ENCODE results near the gene WWOX. TPM values are rescaled to one million over a fixed set of nuclear protein-coding genes. Genes with fewer than 3 reads are reported as not detected.

Gene WWOX
- total and polyA plus RNA-seq, 2 of the 13 experiments (the other 11 are each of a cell fraction or from before 2014, with no cell fraction given) = 9.1 to 37.4 TPM

DNA sequence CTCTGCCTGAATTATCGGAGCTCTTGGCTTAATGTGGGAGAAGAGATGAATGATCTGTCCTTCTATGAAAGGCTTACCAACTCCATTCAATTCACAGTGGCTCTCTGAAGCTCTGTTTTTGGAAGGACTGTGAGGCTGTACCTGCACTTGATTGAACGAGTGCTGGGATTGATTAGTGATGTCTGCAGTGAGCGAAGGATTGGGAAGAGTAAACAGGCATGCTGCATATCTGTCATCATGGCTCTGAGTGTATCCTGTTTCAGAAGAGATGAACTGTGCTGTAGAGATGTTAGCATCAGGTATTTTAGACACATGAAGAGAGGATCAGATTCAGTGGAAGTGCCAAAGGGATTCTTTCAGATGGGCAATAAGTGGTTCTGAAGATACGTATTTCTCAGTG, 937.1 kb downstream of the WWOX start (continued):
- no peak for TF ChIP-seq CREB1 (IDR thresholded peaks at IDR 0.05)
- TF ChIP-seq CREB1 (CRISPR knock-in tag; IDR thresholded peaks at IDR 0.05) = no peak
- TF ChIP-seq GABPA (IDR thresholded peaks at IDR 0.05; ENCODE audit: low read depth, low read length) = no peak
- TF ChIP-seq GABPA (CRISPR knock-in tag; IDR thresholded peaks at IDR 0.05; ENCODE audit: low read depth) = no peak
- no peak for TF ChIP-seq ZNF333 (CRISPR knock-in tag; IDR thresholded peaks at IDR 0.05; ENCODE audit: borderline replicate concordance)
- no peak for TF ChIP-seq ZNF598 (CRISPR knock-in tag; IDR thresholded peaks at IDR 0.05; ENCODE audit: borderline replicate concordance)
- no peak for TF ChIP-seq ZNF263 (CRISPR knock-in tag; IDR thresholded peaks at IDR 0.05)
- TF ChIP-seq ZNF773 (CRISPR knock-in tag; IDR thresholded peaks at IDR 0.05; ENCODE audit: borderline replicate concordance) = no peak
- TF ChIP-seq, protein P1, sequence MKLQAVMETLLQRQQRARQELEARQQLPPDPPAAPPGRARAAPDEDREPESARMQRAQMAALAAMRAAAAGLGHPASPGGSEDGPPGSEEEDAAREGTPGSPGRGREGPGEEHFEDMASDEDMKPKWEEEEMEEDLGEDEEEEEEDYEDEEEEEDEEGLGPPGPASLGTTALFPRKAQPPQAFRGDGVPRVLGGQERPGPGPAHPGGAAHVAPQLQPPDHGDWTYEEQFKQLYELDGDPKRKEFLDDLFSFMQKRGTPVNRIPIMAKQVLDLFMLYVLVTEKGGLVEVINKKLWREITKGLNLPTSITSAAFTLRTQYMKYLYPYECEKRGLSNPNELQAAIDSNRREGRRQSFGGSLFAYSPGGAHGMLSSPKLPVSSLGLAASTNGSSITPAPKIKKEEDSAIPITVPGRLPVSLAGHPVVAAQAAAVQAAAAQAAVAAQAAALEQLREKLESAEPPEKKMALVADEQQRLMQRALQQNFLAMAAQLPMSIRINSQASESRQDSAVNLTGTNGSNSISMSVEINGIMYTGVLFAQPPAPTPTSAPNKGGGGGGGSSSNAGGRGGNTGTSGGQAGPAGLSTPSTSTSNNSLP (IDR thresholded peaks at IDR 0.05; ENCODE audit: low read depth, low read length) = no peak
- no peak for TF ChIP-seq ZNF577 (CRISPR knock-in tag; IDR thresholded peaks at IDR 0.05; ENCODE audit: borderline replicate concordance, low read depth)
- TF ChIP-seq ZNF777 (CRISPR knock-in tag; IDR thresholded peaks at IDR 0.05) = no peak
- no peak for TF ChIP-seq ZEB1 (IDR thresholded peaks at IDR 0.05; ENCODE audit: insufficient replicate concordance, low read depth)
- TF ChIP-seq GLI4 (CRISPR knock-in tag; IDR thresholded peaks at IDR 0.05; ENCODE audit: borderline replicate concordance) = no peak
